ENCODE measurements around the gene MYBL2.

DNA sequence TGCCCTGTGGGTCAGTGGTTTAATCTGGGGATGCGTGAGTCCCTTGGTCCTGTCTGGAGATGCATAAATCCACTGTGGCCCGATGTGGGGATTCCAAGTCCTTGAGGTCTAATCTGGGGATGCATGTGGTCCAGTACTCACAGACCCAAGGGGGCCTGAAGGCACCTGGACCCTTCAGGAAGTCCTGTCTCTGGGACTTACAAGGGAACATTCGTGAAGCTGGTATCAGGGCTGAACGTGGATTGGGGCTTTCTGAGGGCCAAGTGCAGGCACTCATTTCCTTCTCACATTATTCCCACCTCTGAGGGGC is 85.1 kb downstream of the MYBL2 start:
- no peak for TF ChIP-seq EZH2 (IDR thresholded peaks at IDR 0.05; ENCODE audit: insufficient read depth, poor library complexity, severe bottlenecking)
- TF ChIP-seq EZH2phosphoT487 (IDR thresholded peaks at IDR 0.05; ENCODE audit: insufficient read depth, low read depth), result no peak

Data from GM23248 (cell line).